T-helper 1 cell treated with Interleukin-12 subunit alpha and Interleukin-12 subunit beta and Interleukin-4 antibody, amounts not matched to agents 30 ng/mL and 1 ng/mL, for 36 hours (primary cell): ENCODE results near the gene KRT6C. TPM values are rescaled to one million over a fixed set of nuclear protein-coding genes. Genes with fewer than 3 reads are reported as not detected.
"Not testable (repeated sequence)": the region's sequence is repeated elsewhere in the genome, so short reads cannot be mapped to it uniquely, and the experiment has no call there.

Experiments used
- intact Hi-C: fragments of 100-400 bp; cut with micrococcal nuclease; formaldehyde crosslinking; loops from one replicate; pipeline ENCODE4 v1.15.1; 2024
- total RNA-seq: library from RNA; stranded (reverse); gene quantifications from 2 replicates; pipeline ENCODE4 v1.2.3, GENCODE V29; 2022

The KRT6C gene
- not detected in 2 replicates for total RNA-seq

- intact Hi-C loops = no loop called here
These were observed at the start of gene KRT6C for GRCh38 chr12:52473768-52474167. KRT6C (minus strand) TSS chr12:52473805; CDS start chr12:52473737, 68 bp downstream.

DNA sequence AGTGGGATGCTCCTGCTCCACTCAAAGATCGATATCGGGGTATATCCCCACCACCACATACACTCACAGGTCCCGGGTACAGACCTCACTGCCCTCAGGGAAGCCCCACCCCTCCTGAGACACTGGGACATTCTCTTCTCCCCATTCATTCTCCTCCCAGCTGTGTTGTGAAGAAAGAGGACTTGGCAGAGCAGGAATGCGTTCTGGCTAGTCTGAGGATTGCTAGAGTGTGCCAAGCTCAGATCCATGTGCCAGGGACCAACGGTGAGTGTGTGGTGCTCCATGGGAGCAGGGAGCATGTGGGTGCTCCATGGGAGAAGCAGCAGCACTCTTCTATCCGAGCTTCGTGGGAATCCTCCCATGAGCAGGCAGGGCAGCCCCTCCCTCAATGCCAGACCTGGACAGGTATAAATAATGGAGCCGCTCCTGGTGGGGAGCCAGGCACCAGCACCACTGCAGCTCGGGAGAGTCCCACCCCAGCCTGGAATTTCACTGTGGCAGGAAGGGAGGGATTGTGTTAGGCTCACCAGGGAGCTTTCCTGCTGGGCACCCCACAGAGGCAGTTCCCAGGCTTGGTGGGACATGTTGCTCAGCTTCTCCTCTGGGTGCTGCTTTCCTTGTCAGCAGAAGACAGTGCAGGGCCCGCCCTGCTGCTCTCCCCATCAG, 48.9 kb upstream of the KRT6C start:
- intact Hi-C loops = no loop called here

DNA sequence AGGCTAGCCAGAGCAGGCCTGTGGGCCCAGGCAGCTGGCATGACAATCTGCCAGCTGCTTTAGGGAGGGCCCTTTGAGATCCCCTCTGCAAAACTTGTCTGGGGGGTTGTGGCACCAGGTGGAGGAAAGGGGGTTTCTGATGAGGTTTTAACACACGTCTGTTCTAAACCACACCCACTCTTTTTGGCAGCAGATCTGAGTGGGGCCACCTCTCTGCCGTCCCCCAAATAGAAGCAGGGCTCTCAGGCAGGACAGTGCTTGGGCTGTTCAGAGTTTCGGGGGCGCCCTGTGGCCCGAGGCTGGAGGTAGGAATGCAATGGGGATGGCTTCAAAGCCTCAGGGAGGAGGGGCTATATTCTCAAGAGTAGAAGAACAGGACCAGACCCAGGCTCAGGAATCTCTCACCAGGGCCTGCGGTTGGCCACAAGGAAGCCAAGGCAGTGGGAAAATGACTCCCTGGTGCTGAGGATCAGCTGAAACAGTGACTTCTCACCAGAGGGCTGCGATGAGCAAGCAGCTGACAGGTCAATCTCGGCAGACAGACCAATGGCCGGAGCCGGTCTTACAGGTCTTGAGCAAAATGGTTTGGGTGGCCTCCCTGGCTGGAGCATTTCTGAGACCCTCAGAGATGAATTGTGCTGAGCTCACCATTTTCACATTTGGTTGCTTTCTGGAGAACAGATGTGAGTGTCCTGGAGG, 48.1 kb upstream of the KRT6C start:
- intact Hi-C loops = no loop called here

DNA sequence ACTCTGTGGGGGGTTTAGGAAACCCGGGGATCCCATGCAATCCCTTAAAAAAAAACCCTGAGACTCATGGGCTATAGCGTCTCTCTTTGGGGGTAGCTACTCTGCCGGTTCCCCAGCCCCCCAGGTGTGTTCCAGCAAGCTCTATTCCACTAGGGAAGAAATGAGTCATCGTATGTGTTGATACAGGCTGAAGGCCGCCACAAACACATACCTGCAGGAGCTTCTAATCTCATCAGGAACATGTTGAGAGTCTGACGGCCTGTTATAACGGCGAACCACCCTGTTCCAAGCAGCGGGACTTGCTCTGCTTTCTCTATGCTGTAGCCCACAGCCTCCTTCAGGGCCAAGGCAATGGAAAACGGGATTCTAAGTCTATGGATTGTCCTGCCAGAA, 47.6 kb upstream of the KRT6C start:
- intact Hi-C loops = no loop called here

- intact Hi-C loops = no loop called here
These were observed 46.4 kb upstream of the KRT6C start, which contains the start of gene KRT5 for GRCh38 chr12:52519826-52520662. KRT5 (minus strand) TSS chr12:52520394; CDS start chr12:52520296, 98 bp downstream.

GRCh38 chr12:52519387-52519703, 45.7 kb upstream of the KRT6C start:
- intact Hi-C loops = no loop called here

DNA sequence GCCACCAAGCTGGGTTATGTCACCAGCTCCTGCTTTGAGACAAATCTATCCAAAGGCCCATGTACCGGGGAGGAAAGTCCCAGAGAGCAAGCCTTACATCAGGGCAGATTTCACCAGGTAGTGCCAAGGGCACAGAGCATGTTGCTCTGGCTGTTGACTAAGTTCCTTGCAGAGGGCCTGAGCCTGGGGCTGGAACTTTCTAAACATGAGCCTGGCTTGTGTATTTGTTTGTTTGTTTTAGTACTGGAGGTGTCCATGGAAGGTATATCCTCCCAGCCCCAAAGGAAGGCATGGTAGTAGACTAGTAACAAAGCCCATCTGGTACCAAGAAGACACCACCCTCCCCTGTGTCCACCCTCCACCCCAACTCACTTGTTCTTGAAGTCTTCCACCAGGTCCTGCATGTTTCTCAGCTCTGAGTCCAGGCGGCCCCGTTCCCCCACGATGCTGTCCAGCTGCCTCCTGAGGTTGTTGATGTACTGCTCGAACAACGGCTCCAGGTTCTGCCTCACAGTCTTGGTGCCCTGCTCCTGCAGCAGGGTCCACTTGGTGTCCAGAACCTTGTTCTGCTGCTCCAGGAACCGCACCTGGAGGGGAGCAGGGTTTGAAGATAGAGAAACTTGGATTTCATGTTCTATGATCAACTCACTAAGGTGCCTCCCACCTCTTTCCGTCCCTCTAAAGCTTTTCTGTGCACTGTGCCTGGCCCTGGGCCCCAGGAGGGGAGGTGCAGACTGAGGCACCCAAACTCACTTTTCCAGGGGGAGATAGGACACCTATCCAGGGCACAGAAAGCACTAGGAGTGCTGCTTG, 45.2 kb upstream of the KRT6C start:
- intact Hi-C loops = no loop called here

DNA sequence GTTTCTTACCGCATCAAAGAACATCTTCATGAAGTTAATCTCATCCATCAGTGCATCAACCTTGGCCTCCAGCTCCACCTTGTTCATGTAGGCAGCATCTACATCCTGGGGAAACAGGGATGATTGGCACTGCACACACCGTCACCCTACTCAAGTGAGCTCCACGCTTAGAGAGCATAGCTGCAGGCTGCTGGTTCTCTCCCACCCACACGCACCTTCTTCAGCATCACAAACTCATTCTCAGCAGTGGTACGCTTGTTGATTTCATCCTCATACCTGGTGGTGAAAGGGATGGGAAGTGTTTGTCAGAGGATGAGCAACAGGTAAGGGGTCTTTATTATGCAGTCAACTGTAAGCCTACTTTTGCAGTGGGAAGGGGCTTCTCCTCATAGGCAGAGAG, 44.3 kb upstream of the KRT6C start:
- intact Hi-C loops = no loop called here

DNA sequence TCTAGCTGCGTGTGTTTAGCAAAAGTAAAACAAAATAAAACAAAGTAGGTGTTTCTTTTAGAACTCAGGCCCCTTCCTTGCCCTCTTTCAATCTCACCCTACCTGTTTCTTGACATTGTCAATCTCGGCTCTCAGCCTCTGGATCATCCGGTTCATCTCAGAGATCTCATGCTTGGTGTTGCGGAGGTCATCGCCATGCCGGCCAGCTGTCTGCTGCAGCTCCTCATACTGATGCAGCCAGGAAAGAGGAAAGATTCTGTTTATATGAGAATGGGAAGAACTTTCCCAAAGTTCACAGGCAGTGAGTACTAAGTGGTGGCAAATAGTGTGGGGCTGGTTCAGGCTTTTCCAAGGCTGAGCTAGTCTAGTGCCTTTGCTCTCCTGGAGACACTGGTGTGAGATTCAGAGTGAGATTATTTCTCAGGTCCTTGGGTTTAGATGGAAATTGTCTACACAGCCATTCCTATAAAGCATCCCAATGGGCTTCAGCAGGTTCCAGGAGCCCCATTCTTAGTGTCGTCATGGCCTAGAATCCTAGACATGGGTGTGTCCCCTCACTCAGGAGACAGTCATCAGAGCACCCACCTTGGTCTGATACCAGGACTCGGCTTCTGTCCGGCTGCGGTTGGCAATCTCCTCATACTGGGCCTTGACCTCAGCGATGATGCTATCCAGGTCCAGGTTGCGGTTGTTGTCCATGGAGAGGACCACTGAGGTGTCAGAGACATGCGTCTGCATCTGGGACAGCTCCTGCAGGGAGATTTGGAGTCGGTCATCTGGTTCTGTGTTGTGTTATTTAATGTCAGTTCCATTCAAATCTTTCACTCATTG, 43.6 kb upstream of the KRT6C start:
- intact Hi-C loops = no loop called here

- intact Hi-C loops = no loop called here
These were observed 42.6 kb upstream of the KRT6C start for GRCh38 chr12:52515927-52516831.

GRCh38 chr12:52515319-52515646, 41.7 kb upstream of the KRT6C start:
- intact Hi-C loops = no loop called here

DNA sequence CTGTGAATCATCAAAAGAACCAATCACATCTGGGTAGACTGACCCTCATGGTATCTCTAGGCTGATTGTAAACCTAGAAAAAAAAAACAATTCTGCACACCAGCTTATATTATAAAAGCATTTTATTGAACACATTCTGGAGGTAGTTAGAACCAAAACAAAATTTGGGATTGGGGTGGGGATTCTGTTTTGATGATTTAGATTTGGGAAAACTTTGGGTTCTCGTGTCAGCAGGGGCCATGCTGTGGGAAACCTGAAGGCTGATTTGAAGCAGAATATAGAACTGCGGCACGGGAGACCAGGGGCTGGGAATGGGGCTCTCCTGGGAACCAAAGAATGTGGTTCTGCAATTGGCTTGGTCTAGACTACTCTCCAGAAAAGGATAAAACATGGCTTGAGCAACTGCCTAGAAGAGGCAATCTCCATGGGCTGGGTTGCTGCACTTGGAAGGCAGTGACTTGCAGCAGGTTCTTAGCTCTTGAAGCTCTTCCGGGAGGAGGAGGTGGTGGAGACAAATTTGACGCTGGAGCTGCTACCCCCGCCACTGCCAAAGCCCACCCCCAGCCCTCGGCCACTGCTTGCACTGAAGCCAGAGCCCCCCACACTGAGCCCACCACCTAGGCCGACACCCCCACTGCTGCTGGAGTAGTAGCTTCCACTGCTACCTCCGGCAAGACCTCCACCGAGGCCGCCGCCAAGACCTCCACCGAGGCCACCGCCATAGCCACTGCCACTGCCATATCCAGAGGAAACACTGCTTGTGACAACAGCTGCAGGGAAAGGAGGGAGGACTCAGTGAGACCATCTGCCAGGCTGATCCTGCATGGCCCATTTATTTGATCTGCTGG, 41.1 kb upstream of the KRT6C start:
- intact Hi-C loops = no loop called here

DNA sequence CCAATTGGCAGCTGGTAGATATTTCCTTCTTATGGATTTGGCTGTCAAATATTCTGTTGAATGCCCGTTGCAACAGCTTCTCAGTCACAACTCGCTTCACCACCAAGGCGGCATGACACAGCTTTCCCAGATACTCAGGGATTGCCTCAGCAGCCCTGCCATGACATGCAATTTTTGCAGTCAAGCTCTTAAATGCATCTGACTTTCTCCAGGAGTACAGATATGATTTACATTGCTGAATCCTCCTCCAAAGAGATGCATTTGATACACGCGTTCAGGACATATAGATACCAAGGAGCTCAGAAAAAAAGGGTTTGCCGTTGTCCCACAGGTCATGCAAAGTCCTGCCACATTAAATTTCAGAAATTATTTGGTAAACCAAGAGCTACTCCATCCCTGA, 40.1 kb upstream of the KRT6C start:
- intact Hi-C loops = no loop called here

GRCh38 chr12:52508211-52508610, 34.6 kb upstream of the KRT6C start:
- intact Hi-C loops = no loop called here

DNA sequence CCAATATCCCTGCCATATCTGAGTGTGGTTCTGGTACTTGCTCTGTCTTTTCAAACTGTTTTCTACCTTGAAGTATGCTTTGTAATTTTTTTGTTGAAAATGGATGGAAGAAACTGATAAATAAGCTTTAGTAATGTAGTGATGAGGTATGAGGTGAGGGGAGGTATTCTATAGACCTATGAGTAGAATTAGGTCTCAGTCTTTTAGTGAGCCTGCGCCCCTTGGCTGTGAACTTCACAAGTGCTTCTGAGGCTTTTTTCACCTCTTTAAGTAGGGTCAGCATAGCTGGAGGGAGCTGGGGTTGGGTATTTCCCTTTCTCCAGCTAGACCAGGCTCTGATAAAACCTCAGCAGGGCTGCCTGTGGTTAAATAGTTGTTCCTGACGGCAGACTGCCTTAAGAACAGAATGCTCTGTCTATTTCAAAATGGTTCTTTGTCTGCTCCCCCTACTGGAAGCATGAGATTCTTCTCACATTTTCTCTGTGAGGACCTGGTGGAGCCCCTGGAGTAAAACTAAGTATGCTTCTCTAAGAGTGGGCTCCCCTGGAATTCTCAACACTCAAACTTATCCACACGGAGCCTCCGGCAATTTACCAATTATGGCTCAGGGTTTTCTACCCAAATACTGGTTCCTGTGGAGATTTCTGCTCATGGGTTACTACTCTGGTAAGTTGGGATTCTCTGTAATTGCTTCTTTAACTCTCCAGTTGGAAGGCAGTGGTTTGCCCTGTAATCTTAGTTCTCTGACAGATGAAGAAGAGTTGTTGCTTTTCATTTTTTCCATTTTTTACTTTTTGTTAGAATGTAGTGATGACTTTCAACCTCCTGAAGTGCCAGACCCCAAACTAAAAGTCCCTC, 33.5 kb upstream of the KRT6C start:
- intact Hi-C loops = loop anchor here (1.0 kb wide), 2 partner anchors 135 to 350 kb away; no protein-coding TSS in a partner anchor

- intact Hi-C loops = no loop called here
These were observed 29.3 kb upstream of the KRT6C start for GRCh38 chr12:52502877-52503276.

DNA sequence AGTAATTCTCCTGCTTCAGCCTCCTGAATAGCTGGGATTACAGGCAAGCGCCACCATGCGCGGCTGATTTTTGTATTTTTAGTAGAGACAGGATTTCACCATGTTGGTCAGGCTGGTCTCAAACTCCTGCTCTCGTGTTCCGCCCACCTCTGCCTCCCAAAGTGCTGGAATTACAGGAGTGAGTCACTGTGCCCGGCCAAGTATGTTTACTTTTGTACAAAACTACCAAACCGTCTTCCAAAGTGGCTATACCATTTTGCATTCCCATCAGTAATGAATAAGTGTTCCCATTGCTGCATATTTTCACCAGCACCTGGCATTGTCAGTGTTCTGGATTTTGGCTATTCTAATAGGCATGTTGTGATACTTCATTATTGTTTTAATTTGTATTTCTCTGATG, 27.9 kb upstream of the KRT6C start:
- intact Hi-C loops = no loop called here

DNA sequence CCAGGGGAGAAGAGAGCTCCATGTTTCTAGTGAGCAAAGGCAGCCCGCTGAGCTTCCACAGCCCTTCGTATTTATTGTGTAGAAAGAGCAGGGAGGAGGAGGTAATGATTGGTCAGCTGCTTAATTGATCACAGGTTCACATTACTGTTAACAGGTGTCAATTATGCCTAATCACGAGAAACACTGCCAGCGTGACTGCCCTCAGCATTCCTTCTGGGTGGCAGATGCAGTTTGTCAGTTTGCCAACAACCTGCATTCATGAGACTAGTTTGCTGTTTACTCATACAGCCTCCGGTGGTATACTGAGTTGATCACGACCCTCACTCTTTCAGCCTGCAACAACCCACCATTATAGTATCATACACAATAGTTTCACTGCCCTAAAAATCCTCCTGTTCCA, 27.0 kb upstream of the KRT6C start:
- intact Hi-C loops = not testable (repeated sequence)
